Stimulated activated CD4-positive, alpha-beta T cell treated with anti-CD3 and anti-CD28 coated beads, TNF-alpha, amount 100 ng/mL, for 4 hours (primary cell): ENCODE data around the gene DOCK1.

Source experiments
- DNase-seq, 3 experiments: peaks; one replicate each; pipeline ENCODE4 v3.0.0-alpha.2; 2020; ENCODE audit warnings: low read depth in 3 of 3

DOCK1 gene

DNA sequence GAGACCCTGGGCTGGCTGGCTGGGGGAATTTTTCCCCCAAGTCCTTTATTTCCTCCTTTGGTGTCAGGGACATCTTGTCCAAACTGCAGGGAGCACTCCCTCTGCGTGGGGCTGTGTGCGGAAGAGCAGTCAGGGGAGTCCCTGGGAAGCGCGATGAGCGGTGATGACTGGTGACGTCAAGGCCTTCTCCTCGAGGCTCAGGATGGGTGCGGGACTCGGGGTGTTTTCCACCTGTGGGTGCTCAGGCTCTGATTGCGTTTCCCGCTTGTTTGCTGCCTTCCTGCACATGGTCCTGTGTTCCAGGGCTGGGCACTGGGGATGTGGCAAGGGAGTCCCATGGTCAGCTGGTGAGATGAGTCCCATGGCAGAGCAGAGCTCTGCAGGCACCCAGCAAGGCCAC lies 101.2 kb downstream of the DOCK1 start:
- DNase-seq: no peak

DNA sequence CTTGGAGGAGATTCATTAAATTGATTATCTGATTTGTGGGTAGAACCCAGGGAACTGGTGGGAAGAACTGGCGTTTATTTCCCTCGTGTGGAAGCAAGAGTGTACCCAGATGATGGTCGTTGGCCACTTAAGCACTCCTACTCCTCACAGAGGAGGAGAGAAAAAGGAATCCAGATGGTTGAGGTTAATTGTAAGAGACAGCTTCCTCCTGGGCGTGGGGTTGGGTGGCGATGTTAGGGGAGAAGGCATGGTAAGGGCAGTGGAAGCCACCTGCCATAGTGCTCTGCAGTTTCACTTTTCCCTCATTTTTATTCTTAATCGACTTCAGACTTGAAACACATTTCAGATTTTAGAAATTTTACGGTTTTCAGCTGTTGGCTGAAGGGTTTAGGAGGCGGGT lies 104.1 kb downstream of the DOCK1 start:
- DNase-seq: no peak

DNA sequence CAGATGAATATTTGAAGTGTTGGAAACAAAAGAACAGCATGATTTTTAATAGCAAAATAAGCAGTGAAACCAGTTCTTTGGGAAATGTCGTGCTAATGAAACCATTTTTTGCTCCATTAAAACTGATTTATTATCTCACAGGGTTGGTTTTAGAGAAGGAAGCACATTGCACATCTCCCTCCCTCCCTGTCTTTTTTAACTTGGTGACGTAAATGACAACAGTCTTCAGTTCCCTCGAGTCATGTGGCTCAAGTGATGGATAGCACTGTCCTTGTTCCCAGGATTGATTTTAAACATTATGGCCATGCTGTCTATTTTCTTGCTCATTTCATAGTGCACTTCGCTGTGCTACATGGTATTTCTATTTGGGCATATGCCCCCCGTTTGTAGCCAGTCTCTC lies 105.9 kb downstream of the DOCK1 start:
- DNase-seq: no peak

DNA sequence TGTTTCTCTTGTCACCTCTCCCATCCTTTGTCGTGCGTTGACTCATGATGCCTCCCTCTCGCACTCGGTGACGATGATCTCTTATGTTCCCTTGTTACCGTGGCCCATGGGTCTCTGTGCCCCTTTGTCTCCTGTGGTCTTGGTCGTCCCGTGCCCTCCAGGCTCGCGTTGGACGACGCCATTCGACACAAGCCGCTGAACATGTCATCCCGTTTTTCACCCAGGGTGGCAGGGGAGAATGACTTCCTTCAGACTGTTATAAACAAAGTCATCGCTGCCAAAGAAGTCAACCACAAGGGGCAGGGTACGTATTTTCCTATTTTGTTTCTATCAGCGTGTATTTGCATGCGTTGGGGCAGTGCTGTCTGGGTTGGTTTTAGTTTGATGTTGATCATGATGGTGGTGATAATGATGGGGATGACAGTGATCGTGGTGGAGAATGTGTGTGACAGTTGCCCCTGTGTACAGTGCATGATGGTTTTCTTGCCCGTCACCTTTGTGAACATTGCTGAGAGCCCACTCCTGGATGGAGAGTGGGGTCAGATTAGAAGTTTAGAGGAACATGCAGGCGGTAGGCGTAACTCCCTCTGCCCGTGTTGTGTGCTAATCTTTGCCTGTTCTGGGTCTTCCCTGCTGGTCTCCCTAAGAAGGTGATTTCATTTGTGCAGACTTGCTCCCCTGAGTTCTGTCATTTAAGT lies 107.0 kb downstream of the DOCK1 start:
- DNase-seq: no peak

DNA sequence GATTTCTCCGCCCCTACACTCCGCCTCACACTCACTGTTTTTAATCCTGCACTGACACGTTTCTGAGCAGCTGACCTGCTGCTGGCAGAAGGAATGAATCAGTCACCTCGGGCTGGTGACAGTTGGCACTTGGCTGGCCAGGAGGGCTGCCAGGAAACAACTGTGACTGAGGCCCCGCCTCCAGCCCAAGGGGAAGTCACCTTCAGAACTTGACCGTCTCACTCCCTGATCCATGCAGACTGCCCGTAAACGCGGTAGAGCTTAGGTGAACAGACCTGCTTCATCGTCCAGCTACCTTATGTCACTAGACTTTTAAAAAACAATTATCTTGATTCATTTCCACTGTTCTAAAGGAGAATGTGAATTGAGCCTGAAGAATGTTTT lies 107.5 kb downstream of the DOCK1 start:
- DNase-seq: no peak

DNA sequence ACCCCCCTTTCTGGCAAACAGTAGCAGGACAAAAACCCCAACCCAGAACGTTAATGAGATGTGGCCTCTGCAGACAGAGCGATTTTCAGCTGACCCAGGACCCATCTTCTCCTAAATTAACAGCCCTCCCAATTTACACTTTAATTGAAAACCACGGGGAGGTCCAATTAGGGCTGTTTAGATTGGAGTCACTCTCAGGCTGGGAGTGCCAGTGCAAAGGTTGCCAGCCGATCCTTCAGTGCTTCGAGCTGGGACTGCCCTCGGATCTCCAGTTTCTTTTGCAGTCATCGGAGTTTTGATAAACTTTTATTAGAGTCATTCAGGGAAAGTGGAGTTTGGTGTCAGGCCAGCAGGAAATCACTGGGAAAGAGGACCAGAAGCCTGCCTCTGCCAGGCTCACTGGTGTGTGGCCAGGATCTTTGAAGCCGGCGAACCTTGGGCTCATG lies 108.0 kb downstream of the DOCK1 start:
- no peak for DNase-seq

DNA sequence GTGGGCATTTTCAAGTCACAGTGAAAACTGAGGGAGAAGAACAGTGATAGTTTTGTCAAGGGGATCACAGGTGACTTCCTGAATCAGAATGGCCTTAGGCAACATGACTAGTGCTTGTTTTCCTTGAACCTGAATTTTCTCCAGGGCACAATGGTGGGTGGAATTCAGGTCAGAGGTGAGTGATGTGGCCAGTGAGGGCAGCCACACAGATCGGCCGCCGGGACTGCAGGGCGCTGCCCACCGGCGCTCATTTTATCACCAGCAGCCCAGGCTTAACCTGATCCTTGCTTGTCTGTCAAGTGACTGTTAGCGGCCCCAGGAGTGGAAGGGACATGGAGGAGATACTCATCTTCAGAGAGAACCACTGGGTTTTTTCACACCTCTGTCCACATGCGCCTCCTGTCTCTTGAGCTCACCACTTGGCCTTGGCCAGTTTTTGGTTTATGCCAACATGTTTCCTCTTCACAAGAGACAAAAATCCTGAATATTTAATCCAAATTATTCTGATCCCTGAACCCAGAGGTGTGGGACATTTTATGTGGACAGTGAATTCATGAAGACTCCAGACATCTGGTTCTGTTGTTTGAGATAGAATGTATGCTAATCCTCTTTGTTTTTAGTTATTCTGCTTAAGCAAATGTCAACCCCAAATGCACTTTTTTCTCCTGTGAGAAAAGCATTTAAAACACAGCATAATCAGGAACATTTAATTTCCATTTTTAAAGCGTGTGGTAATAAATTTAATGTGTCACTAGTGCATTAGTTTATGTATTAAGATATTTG lies 108.7 kb downstream of the DOCK1 start:
- no peak for DNase-seq

DNA sequence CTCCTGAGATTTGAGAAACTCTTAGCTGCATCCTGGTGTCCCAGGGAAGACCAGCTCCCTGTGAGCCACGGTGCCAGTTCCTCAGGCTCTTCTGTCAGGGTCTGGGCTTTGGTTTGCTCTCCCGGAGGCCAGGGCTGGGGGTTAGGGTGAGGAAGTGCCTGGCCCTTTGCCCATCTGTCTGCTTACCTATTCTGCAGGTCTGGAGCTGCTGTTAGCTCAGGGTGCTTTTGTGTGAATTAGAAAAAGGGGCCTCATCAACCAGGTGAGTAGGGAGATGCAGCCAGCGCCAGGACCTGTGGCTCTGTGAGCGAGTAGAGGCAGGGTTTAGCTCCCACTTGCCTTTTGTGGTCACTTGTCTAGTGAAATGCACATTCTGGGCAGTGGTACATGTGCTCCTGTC lies 109.4 kb downstream of the DOCK1 start:
- DNase-seq: no peak

DNA sequence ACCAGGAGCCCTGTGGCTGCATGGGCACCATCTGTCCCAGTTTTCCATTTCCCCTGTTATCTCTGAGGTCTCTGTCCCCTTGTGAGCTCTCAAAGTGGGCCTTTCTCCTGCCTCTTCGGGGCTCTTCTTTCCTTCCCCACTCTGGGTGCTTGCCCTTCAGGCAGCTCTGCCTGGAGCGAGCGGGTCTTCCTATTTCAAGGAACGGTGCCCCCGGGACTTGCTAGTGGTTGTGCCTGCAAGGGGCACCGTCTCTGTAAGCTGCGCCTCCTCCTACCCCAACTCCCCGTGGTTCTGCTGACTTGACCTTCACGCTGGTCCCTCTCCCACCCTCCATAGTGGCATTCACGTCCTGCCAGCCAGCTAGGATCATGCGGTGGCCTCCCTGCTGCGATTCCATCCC lies 110.1 kb downstream of the DOCK1 start:
- no peak for DNase-seq

DNA sequence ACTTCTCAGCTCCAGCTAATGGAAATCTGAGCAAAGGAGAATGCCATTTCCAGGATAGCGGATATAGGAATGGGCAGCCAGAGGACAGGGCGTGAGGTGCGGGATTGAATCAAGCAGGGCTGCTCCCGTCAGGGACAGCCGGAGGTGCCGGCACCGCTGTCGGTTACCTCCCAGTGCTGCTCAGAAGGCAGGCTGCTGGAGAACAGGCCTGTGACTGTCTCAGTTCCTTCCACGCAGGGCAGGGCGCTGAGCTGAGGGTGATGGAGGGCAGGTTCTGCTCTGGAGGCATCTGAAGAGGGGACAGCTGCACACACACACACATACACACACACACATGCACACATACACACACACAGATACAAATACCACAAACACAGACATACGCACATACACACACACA lies 111.1 kb downstream of the DOCK1 start:
- no peak for DNase-seq

DNA sequence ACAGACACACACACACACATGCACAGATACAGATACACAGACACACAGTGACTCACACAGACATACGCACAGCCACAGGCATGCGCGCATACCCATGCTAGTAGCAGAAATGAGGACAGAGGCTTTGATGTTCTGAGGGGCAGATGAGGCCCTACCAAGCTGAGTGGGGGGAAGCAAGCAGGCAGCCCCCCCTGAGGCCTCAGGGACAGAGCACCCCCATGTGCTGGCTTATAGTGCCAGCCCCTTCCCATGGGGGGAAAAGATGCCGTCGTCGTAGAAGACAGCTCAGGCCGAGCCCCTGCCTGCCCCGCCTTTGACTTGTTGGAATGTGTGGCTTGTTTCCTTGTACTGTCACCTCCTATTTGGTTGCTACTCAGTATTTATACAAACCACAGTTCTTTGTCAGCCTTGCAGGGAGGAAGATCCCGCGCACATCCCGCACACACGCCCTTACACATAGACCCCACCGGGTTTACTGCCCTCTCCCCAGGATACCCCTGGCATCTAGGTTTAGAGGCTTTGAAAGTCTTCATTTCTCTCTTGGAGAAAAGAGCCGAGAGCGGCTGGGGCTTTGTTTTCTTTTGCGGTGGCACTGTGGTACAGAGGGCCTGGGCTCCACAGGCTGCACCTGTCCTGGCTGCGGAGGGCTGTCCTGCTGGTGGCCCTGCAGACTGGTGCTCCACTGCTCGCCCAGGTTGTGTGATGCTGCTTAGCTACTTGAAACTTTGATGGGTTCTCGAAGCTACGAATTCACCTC lies 112.5 kb downstream of the DOCK1 start:
- DNase-seq: no peak

DNA sequence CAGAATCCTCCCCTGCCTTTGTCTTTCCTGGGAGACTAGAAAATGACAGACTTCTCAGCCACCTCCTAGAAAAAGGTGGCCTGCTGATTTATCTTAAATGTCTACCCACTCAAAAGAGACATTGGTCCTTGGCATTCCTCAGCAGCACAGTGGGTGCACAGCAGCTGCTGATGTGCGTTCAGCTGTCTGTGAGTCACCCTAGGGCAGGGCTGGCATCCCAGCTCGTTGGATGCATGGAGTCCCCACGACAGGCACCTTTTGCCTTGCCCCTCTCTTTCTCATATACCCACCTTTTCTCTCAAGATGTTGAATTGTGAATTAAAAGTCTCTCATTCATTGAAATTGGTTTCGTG lies 113.0 kb downstream of the DOCK1 start:
- no peak for DNase-seq

DNA sequence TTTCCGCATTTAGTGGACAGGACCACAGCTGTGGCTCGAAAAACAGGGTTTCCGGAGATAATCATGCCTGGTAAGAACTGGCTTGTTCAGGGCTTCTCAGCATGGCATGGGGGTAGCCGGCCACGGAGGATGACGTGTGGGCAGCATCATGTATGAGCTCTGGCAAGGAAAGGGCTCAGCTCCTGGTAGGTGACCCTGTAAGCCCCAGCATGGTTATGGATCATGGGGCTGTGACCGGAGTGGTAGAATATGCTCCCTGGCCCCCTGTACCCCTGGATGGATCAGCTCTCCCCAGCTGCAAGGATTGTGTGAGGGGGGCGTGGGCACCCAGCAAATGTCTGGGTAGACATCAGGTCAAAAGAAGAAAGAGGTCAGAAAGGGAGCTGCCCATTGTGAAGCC lies 113.5 kb downstream of the DOCK1 start:
- DNase-seq: no peak

DNA sequence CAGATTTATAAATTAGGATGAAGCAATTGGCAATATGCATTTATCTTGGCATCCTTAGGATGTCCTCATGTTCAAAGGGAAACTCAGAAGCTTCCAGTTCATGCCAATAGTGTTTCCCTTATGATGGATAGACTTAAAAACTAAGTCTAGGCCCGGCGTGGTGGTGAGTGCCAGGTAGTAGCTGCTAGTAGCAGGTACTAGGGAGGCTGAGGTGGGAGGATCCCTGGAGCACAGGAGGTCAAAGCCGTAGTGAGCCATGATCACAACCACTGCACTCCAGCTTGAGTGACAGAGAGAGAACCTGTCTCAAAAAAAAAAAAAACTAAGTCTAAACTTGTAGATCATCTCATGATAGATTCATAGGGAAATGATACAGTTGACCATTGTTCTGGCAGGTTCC lies 115.0 kb downstream of the DOCK1 start:
- no peak for DNase-seq

DNA sequence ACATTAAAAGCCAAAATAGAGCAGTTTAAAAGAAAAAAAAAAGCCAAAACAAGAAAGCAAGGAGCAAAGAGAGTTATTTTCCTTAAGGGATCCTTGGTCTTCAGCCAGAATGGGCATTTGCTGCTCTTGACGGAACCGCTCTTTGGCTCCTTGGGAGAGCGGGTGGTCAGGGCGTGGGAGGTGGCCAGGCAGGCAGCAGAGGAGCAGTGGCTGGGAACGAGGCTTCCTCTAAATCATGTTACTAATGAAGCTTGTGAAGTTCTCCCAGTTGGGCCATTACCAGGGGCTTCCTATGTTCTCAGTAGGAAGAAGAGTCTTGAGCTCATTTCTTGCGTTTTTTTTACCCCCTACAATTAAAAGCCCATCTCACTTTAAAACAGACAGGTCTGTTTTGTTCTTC lies 116.6 kb downstream of the DOCK1 start:
- no peak for DNase-seq

DNA sequence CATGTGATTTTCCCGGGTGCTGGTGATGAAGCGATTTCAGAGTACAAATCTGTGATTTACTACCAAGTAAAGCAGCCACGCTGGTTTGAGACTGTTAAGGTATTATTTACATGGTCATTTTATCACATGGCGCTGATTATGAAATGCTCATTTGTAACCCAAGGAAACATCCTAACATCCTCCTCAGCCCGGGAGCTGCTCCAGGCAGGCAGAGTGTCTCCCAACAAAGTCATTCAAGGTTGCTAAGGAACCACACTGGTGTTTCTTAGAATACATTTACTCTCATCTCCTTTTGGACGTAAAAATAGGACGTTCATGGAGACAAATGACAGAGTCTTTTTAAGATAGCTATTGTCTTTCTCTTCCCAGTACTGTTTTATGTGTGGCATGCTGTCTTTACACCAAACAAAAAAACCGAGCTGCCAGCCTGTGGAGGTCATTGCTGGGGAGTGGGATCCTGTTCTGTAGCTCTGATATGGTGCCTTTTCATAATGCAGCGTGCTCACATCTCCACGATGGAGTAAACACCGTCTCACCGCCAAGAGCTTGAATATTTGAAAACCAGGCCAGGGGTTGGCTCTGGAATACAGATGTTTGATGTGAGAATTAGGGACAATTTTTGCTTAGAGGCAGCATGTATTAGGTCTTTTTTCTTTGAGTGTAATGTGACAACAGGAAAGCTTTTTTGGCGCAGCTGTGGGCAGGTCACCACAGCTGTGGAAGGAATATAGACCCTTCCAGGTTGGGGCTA lies 119.6 kb downstream of the DOCK1 start:
- DNase-seq: no peak

DNA sequence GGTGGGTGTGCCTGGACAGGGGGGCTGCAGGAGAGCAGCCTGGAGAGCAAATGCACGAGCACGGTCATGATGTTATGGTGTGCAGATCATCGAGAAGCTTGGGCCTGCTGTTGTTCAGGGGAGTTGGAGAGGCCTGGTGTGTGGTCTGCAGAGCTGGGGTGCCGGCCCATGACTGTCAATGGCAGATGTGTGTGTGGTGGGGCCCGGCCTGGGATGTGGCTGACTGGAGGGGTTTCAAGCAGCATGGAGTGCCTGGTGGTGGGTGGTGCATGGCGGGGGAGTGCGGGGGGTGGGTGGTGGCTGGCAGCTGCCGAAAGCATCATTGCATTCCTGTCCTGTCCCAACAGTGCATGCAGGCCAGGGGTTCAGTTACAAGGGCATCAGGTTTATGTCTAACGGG lies 122.6 kb downstream of the DOCK1 start:
- DNase-seq: no peak

DNA sequence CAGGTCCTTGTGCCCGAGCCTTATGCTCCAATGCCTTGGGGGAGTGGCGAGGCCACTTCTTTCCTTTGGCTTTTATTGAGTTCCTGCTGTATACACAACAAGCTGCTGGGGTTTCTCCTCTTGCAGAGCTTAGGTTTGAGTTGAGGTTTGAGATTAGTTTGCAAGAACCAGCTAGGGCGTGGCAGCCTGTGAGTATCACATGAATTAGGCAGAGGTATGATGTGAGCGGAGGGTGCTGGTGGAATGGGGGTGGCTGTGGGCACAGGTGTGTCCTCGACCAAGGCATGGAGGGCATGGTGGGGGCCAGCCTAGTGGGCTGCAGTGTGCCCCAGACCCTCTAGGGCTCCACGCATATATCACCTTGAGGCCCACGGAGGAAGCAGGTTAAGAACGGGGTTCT lies 123.3 kb downstream of the DOCK1 start:
- no peak for DNase-seq

DNA sequence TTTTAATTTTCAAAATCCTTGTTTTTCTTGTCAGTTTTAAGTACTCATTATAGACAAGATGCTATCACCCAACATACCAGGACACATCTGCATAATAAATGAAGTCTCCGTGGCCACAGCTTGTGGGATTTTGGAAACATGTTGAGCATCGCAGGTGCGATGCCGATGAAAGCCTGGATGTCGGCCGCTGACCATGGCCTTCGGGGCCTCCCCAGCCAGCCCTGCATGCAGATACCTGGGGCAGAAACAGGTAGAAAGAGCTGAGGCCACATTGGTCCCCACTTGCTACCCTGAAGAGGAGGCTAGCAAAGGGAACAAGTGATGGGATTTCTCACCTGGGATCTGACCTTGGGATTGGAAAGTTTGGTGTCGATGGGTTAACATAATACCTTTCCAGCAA lies 123.8 kb downstream of the DOCK1 start:
- DNase-seq: no peak

DNA sequence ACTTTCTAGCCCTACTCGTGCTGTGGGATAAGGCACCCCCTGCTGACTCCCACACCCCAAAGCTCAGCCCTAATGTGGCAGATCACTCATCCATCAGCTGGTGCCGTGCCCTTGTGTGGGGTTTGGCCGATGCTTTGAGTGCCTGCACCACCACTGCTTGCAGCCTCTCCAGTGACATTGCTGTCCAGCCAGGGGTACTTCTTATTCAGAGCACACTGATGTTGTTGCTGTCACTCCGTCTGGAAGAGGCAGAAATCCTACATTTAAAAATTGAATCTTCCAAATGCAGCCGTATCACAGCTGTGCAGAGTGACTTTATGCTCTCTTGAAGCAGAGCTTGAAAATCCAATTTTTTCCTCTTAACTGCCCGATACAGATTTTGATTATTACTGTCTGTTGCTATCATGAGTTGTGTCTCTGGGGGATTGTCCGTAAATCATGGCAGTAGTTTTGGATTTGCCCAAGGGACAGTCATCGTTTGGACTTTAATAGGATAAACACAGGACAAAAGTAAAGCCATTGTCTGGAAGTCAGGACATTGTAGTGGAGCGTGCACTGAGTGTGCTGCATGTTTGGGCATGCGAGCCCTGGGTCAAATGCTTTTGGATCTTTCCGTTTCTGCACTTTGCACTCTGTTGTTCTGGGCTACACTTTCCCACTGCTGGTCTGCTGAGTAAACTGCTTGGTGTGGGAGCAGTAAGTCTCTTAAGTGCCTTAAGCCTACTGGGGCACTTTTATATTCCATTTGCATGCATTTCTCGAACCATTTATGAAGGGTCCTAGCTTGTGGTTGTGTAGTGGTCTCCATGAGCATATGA lies 128.2 kb downstream of the DOCK1 start:
- DNase-seq: no peak

DNA sequence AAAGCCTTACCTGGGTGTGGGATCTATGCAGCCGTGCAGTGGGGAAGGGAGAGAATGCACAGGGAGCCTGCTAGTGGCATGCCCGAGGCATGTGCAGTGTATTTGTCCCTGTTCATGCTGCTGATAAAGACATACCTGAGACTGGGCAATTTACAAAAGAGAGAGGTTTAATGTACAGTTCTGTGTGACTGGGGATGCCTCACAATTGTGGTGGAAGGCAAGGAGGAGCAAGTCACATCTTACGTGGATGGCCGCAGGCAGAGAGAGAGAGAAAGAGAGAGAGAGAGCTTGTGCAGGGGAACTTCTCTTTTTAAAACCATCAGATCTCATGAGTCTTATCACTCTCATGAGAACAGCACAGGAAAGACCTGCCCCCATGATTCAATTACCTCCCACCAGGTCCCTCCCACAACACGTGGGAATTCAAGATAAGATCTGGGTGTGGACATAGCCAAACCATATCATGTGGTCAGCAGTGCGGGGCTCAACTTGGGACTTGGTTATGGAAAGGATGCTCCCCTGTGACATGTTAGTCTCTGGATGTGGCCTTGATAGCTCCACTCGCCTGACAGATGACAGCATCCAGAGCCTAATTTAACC lies 128.9 kb downstream of the DOCK1 start:
- DNase-seq: no peak
